PFSK-1 (cell line): ENCODE data around the gene WFDC1.

Experiments used
- FOXP2 ChIP-seq: optimal IDR thresholded peaks from 2 replicates; pipeline ENCODE3; 2011; ENCODE audit warnings: borderline replicate concordance, control low read depth, inconsistent platforms; ENCODE audit not compliant: insufficient read depth; ENCODE audit errors: extremely low read length, extremely low read depth
- POLR2AphosphoS5 ChIP-seq: IDR thresholded peaks from 2 replicates; pipeline ENCODE4 v1.6.1; 2012; ENCODE audit warnings: low read depth, mild to moderate bottlenecking, control low read depth, low read length, moderate library complexity
- SIN3A ChIP-seq: IDR thresholded peaks from 2 replicates; pipeline ENCODE4 v1.6.1; 2012; ENCODE audit warnings: mild to moderate bottlenecking, low read length, moderate library complexity, borderline replicate concordance; ENCODE audit not compliant: insufficient read depth
- TAF1 ChIP-seq: IDR thresholded peaks from 2 replicates; pipeline ENCODE4 v1.6.1; 2012; ENCODE audit warnings: low read length, control low read depth, borderline replicate concordance; ENCODE audit not compliant: insufficient read depth
- TF ChIP-seq, protein P1 (sequence below), 2 experiments: IDR thresholded peaks; 2 replicates each; pipeline versions ENCODE4 v1.6.1 to v1.8.0; 2011 to 2012; ENCODE audit warnings: low read depth in 2 of 2, low read length in 2 of 2, control low read depth in 1 of 2, inconsistent platforms in 1 of 2, mild to moderate bottlenecking in 1 of 2, moderate library complexity in 1 of 2; ENCODE audit not compliant: insufficient read depth in 1 of 2

The WFDC1 gene

GRCh38 chr16:84361546-84361945, 66.9 kb downstream of the WFDC1 start:
- TF ChIP-seq FOXP2: no peak
- TF ChIP-seq TAF1: no peak
- TF ChIP-seq SIN3A: no peak
- TF ChIP-seq, protein P1, sequence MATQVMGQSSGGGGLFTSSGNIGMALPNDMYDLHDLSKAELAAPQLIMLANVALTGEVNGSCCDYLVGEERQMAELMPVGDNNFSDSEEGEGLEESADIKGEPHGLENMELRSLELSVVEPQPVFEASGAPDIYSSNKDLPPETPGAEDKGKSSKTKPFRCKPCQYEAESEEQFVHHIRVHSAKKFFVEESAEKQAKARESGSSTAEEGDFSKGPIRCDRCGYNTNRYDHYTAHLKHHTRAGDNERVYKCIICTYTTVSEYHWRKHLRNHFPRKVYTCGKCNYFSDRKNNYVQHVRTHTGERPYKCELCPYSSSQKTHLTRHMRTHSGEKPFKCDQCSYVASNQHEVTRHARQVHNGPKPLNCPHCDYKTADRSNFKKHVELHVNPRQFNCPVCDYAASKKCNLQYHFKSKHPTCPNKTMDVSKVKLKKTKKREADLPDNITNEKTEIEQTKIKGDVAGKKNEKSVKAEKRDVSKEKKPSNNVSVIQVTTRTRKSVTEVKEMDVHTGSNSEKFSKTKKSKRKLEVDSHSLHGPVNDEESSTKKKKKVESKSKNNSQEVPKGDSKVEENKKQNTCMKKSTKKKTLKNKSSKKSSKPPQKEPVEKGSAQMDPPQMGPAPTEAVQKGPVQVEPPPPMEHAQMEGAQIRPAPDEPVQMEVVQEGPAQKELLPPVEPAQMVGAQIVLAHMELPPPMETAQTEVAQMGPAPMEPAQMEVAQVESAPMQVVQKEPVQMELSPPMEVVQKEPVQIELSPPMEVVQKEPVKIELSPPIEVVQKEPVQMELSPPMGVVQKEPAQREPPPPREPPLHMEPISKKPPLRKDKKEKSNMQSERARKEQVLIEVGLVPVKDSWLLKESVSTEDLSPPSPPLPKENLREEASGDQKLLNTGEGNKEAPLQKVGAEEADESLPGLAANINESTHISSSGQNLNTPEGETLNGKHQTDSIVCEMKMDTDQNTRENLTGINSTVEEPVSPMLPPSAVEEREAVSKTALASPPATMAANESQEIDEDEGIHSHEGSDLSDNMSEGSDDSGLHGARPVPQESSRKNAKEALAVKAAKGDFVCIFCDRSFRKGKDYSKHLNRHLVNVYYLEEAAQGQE (IDR thresholded peaks at IDR 0.05; ENCODE audit: insufficient read depth in 1 of 2, low read depth in 2 of 2, low read length in 2 of 2): no peak
- TF ChIP-seq POLR2AphosphoS5: no peak

DNA sequence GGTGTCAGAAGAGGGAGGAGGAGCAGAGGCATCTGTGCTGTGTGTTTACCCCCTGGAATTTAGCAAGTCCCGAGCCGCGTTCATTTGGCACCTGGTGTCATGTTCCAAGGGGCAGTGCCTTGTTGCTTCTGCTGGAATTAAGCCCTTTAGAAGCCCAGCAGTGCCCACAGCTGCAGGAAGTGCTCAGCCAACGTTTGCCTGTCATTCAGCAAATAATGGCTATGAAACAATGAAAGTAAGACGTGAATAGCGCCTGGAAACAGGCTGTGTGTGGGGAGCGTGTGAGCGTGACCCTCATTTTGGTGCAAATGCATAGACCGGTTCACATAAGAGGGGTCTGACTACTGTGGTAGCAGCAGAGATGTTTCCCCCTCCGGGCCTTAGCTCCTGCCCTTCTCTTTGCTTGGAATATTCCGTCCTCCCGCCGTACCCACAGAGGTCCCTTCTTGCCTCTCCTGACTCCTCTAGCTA, 67.8 kb downstream of the WFDC1 start:
- TF ChIP-seq, protein P1 (IDR thresholded peaks at IDR 0.05; ENCODE audit: insufficient read depth in 1 of 2, low read depth in 2 of 2, low read length in 2 of 2): no peak
- TF ChIP-seq TAF1 (no peak), POLR2AphosphoS5 (no peak), SIN3A (no peak), FOXP2 (no peak)

DNA sequence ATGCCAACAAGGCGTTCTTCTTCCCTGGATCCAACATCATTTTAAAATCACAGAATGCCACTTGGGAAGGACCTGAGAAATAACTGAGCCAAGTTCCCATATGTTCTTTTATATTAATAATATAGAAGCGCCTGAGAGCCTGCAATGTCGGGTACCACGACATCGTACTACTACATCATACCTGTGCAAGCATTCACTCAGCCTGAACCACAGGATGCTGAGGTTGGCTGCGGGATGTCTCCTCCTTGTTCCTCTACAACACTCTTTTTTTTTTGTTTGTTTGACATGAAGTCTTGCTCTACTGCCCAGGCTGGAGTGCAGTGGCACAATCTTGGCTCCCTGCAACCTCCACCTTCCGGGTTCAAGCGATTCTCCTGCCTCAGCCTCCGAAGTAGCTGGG, 71.5 kb downstream of the WFDC1 start:
- no peak for TF ChIP-seq POLR2AphosphoS5
- TF ChIP-seq SIN3A: no peak
- TF ChIP-seq, protein P1 (IDR thresholded peaks at IDR 0.05; ENCODE audit: insufficient read depth in 1 of 2, low read depth in 2 of 2, low read length in 2 of 2): no peak
- no peak for TF ChIP-seq TAF1
- TF ChIP-seq FOXP2: no peak

DNA sequence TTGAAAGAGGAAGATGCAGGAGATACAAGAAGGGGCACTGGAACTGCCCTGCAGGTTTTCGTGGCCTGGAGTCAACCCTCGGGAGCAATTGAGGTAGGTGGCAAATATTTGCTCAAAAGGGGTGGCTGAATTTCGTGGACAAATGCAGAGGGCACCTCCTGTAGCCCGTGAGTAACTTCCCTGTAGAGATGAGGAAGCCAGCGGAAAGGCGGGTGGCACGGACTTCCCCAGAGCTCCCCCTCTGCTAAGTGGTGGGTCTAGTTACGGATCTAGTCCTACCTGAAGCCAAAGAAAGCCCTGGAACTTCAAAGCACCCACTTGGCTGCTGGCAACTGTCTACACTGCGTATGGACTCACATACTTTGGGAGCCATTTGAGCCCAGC, 72.6 kb downstream of the WFDC1 start:
- TF ChIP-seq, protein P1 (IDR thresholded peaks at IDR 0.05; ENCODE audit: insufficient read depth in 1 of 2, low read depth in 2 of 2, low read length in 2 of 2): no peak
- no peak for TF ChIP-seq TAF1
- TF ChIP-seq SIN3A: no peak

- TF ChIP-seq FOXP2: no peak
- TF ChIP-seq POLR2AphosphoS5: no peak
- TF ChIP-seq, protein P1 (IDR thresholded peaks at IDR 0.05; ENCODE audit: insufficient read depth in 1 of 2, low read depth in 2 of 2, low read length in 2 of 2): no peak
- TF ChIP-seq SIN3A: no peak
Observed at GRCh38 chr16:84367750-84368307, 73.2 kb downstream of the WFDC1 start.
